Kidney capillary endothelial cell (primary cell): ENCODE results near the gene ACY1.
A peak's percentile ranks its signal among the peaks of the same experiment; 100 is the strongest.

ENCODE experiments used
- DNase-seq: peaks from one replicate; pipeline ENCODE4 v3.0.0-alpha.2; 2018; ENCODE audit warnings: low spot score

The ACY1 gene

DNA sequence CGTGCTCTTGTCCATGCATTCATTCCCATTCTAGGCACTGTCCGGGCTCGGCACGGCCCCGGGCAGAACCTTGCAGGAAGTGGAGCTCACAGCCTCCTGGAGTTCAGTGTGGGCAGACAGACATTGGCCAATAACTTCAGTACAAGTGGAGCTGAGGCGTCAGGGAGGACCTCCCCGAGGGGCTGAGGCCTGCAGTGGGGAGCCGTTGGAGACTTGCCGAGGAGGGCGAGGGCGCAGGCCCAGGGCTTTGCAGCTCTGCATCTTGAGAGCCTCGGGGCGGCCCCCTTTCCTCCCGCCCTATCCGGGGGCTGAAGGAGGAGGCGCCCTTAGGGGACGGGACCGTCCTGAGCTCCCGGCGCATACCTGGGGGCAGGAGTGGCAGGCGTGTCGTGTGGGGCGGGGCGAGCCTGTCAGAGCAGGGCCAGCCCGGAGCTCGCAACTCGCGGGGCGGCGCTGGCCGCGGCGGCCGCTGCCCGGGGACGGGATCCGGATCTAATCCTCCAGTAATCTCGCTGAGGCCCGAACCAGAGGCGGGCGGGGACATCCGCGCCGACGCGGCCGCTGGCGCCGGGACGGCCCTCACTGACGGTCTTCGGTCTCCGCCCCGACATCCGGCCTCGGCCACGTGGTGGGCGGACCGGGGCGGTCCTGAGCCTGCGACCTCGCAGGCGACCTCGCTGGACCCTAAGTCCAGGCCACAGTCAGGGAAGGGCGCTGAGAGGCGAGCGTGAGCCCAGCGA is at the start of gene ACY1:
ACY1 (plus strand) TSS at position 698 of the 740 bp plus-strand sequence. CDS start 530 bp downstream, outside the sequence.
- peak; percentile 68 for DNase-seq

DNA sequence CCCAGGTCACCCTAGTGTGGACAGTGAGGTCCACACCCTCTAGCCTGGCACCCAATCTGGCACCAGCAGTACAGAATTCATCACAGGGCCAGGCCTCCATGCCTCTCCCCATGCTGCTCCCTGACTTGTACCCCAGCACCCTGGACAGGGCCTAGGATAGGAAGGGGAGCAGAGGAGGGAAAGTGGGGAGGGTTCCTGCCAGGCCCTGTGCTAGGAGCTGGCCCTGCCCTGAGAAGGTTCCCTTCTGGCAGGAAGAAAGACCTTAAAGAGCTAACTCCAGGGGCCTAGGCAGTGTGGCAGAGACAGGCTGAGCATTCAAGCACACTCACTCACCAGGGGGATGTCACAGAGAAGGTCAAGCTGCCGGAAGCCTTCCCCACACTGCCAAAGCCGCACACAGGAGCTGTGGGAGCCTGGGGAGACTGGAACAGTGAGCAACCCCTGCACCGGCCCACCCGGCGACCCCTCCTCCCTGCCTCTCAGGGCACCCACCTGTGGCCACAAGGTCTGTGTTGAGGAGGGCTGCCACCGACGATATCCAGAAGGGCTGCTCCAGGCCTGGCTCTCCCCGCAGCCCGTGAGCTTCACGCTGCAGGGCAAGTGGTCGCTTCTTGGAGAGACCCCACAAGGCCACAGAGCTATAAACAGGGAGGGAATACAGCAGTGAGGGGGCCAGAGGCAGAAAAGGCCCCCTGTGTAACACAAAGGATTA is 49.0 kb upstream of the ACY1 start:
- DNase-seq = no peak

DNA sequence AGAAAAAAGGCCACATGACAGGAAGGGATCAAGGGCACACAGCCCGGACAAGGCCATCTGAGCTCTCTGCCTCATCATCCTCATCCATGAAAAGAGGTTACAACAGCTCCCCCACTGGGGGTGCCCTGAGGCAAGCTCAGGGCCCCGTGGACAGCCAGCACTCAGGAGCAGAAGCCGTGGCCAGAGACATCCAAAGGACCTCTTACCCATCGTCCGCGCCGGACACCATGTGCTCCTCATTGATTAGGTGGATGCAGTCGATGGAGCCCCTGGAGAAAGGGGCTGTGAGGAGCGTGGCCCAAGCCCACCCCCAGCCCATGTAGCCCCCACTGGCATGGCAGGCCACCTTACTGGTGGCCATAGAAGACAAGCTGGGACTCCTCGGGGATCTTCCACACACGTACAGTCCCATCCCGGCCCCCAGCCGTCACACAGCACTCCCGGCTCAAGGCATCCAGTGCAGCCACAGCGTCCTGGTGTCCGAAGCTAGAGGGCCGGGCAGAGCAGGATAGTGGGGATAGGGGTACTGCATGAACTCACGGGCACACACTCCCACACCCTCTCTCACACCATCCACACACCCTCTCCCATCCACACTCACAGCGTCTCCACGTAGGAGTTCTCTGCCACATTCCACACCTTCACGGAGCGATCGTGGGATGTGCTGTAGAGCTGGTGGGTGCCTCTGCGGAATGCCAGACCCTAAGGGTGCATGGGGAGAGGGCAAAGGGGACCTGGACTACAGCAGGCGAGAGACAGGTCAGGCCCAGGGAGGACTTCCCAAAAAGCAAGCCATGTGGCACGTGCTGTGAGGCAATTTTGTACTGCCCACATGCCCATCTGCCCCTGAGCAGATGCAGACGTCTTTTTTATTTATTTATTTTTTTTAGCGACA is 48.1 kb upstream of the ACY1 start:
- no peak for DNase-seq

DNA sequence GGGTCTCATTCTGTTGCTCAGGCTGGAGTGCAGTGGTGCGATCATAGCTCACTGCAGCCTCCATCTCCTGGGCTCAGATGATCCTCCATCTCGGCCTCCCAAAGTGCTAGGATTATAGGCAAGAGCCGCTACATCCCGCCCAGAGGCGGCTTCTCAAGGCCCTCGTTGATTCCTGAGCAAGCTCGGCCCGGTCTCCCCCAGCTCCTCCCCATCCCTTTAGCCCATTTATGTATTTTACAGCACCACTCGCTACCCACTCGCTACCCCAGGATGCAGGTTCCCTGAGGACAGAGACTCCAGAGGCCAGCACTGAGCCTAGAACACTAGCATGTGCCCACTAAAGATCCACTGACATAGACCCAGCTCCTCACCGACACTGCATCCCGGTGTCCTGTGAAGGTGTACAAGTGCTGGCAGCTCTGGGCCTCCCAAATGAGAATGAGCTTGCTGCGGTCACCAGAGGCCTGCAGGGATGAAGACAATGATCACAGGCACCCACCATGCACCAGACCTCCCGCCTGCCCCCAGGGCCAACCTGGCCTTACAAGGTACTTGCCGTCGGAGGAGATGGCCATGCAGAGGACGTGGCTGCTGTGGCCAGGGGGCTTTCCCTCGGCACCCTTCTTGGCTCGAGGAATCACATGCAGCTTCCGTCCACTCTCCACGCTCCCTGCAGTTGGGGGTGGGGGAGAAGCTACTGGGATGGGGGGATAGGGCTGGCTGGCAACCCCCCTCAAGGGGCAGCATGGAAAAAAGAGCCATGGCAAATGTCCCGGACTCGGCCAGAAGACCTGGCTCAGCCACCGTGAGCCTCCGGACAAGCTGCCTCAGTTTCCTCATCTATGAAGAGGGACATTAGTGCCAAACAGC is 47.2 kb upstream of the ACY1 start:
- DNase-seq = no peak

- DNase-seq = no peak
Measured at GRCh38 chr3:51937014-51937413, 46.3 kb upstream of the ACY1 start.

DNA sequence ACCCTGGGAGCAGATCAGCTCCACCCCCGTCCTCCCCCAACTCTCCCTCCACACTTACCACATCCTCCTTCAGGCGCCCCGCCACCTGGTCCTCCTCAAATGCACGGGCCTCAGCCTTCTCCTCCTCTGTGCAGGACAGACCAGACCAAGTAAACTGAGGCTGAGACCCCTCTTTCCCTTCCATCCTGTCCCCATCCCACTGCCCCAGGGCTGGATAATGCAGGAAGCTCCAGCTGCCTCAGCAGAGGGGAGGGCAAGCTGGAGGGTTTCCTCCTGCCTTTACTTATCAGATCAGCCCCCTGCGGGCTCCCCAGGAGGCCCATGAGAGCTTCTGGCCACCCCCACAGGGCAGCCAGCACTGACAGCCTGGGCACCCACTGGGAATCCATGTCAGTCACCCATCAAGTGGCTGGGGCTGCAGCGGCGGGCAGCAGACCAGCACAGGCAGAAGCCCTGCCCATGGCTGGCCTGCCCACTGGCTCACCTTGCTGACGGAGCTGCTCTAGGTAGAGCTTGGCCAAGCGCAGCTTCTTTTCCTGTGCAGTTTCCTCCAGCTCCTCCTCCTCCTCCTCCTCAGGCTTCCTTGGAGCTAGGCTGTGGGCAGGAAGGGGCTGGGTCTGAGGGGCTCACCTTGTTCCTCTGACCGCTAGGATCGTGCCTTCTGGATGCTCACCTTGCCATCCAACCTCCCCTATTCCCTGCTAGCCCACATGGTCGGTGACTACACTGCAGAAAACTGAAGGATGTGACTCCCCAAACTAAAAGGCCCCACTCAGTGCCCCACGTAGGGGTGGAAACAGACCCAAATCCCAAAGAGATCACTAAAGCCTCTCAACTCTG is 45.5 kb upstream of the ACY1 start:
- no peak for DNase-seq

DNA sequence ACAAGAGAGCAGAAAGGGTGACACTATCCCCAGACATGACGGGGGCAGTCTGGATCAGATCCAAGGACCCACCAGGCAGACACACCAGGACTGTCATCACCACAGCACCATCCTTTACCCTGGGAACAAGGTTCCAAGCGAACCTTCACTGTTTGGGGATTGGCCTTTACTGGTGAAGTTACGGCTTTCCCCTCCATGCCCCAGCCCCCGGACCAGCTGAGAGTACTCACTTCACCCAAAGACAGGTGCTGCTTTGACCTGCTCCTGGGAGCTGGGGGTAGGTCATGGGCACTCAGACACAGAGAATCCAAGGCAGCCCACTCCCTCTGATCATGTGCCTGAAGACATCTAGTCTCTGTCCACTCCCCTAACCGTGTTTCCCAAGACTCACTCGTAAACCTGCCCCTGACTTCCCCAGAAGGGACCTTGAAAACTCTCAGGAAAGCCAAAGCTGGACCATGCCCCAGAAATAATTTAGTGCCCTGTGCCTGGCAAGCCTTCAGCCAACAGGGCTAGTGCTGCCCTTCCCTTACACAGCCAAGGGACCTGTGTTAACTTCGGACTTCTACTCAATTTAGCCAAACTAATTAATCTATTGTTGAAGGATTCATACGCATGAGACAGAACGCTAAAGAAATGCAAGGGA is 44.4 kb upstream of the ACY1 start:
- DNase-seq = no peak

- no peak for DNase-seq
Measured at GRCh38 chr3:51940648-51941462, 42.5 kb upstream of the ACY1 start.

DNA sequence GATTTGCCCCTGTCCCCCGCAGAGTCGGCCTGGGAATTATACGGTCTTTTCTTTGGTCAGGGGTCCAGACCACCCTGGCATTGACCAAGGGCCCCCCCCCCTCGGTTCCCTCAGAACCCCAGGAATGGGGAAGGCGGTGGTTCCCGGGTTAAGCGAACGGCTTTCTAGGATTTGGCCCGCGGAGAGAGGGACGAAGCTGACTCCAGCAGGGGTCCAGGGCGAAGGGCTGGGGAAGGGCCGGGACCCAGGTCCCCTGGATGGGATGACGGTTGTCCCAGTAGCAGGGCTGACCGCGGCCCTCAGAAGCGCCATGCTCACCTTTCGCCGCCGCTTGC is 41.9 kb upstream of the ACY1 start:
- DNase-seq = no peak

DNA sequence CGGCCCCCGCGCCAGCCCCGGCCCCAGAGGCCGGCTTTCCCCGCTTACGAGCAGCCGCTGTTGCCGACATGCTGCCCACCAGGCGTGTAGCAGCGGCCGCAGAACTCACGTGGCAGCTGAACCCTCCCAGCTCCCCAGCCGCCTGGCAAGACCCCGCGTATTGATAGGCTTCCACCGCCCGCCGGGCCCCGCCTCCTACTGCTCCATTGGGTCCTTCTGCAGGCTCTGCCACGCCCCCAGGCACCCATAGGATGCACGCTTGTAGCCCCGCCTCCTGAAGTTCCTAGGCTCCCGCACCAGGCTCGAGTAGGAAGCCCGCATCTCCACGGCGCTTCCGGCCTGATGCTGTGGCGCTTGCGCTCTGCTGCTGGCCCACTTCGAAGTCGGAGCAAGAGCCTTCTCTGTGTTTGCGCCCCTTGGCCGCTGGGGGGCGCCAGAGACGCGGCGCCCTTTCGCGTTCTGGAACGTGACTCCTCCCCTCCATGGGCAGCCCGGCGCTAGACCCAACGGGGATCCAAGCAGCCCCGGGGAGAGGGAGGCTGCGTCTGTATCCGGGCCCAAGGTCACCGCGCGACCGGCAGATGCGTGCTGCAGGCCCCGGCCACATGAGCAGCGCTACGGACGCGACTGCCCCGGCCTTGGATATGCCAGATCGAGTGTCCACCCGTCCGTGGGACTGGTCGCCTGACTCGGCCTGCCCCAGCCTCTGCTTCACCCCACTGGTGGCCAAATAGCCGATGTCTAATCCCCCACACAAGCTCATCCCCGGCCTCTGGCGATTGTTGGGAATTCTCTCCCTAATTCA is 41.3 kb upstream of the ACY1 start, which contains the start of the genes PARP3 and RRP9:
PARP3 (plus strand) TSS at position 566 of the 805 bp plus-strand sequence. CDS start 993 bp downstream, outside the sequence.
RRP9 (minus strand) TSS at position 107 of the 805 bp plus-strand sequence; CDS start at position 70, 37 bp downstream.
- DNase-seq = peak; percentile 100

DNA sequence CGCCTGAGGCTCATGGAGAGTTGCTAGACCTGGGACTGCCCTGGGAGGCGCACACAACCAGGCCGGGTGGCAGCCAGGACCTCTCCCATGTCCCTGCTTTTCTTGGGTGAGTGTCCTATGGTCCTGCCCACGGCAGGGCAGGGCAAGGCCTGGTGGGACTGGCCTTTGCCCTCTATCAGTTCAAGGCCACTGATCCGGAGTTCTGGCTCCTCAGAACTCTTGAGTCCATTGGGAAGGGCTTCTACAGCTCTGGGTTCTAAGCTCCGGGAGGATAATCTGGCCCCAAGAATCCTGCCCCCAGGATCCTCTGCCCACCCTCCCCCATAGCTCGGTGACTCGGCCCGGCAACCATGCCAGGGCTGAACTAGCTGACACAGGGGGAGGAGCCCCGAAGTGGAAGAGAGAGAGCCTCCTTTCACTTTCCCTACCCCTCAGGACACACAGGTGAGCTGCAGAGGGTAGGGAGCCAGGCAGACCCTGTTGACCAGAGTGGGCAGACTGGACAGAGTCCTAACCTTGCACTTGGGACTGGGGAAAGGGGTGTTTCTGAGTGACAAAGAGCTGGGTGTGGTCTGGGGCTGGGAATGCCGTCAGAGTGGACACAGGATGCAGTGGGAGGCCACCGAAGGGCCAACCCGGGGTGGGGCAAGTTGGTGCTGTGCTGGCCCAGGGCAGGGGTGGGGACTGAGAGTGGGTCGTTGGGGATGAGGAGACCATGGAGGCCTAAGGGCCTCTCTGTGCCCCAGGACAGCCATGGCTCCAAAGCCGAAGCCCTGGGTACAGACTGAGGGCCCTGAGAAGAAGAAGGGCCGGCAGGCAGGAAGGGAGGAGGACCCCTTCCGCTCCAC is 40.5 kb upstream of the ACY1 start:
- DNase-seq = peak; percentile 31

DNA sequence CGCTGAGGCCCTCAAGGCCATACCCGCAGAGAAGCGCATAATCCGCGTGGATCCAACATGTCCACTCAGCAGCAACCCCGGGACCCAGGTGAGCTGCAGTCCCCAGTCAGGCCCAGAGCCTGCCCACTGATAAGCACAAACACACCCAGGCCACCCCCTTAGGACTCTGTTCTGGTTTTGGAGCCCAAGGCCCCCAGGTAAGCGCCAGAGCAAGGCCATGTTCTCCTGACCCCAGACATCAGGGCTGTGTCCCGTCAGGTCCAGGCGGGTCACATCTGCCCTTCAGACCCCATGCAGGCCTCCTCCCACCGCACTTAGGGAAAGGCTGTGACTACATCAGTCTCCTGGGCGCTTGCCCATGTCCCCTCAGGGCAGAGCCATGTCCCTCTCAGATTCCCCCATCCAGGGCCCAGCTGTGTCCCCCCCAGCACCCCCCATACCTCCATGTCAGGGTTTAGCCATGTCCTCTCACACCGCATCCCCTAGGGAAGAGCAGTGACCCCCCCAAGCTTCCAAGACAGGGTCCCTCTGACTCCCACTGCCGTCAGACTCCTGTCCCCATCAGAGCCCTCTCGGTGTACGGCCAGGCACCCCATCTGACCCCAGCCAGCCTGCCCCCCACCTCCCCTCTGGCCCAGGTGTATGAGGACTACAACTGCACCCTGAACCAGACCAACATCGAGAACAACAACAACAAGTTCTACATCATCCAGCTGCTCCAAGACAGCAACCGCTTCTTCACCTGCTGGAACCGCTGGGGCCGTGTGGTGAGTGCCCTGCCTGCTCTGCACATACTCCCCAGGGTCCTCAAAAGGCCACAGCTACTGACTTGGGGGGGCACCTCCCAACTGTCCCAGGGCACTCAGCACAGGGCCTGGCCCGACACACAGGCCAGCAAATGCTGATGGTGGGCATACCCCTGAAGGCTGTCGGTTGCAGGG is 39.6 kb upstream of the ACY1 start:
- no peak for DNase-seq

- no peak for DNase-seq
Measured at GRCh38 chr3:51944451-51945021, 38.8 kb upstream of the ACY1 start.

GRCh38 chr3:51945031-51945840 is 38.1 kb upstream of the ACY1 start:
- DNase-seq = no peak
